Breast epithelium (tissue), 3 donors: ENCODE results near the gene GFOD1.

ENCODE experiments used
- POLR2A ChIP-seq: fragments of 450-650 bp; IDR thresholded peaks from one replicate; pipeline ENCODE4 v1.6.1; 2016; ENCODE audit warnings: antibody characterized with exemption, mild to moderate bottlenecking, moderate library complexity
- POLR2AphosphoS5 ChIP-seq, 3 donors: sonication (generic); formaldehyde crosslinking; IDR thresholded peaks; one replicate each; pipeline ENCODE4 v1.6.1; 2017; ENCODE audit warnings: antibody characterized with exemption in 3 of 3
- TF ChIP-seq, protein P1 (sequence below), 3 donors: fragments of 450-650 bp; IDR thresholded peaks; one replicate each; pipeline ENCODE4 v1.5.1; 2016 to 2017; ENCODE audit warnings: antibody characterized with exemption in 3 of 3, mild to moderate bottlenecking in 3 of 3, moderate library complexity in 3 of 3

GRCh38 chr6:13508711-13509705, 21.6 kb upstream of the GFOD1 start:
- TF ChIP-seq, protein P1, sequence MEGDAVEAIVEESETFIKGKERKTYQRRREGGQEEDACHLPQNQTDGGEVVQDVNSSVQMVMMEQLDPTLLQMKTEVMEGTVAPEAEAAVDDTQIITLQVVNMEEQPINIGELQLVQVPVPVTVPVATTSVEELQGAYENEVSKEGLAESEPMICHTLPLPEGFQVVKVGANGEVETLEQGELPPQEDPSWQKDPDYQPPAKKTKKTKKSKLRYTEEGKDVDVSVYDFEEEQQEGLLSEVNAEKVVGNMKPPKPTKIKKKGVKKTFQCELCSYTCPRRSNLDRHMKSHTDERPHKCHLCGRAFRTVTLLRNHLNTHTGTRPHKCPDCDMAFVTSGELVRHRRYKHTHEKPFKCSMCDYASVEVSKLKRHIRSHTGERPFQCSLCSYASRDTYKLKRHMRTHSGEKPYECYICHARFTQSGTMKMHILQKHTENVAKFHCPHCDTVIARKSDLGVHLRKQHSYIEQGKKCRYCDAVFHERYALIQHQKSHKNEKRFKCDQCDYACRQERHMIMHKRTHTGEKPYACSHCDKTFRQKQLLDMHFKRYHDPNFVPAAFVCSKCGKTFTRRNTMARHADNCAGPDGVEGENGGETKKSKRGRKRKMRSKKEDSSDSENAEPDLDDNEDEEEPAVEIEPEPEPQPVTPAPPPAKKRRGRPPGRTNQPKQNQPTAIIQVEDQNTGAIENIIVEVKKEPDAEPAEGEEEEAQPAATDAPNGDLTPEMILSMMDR (IDR thresholded peaks at IDR 0.05): no peak
- TF ChIP-seq POLR2A: no peak
- TF ChIP-seq POLR2AphosphoS5 (IDR thresholded peaks at IDR 0.05): no peak
